Endothelial cell of umbilical vein (primary cell): ENCODE results near the gene CASK.

Source experiments
- CTCF ChIP-seq, 2 donors: IDR thresholded peaks; 1 replicate in 1 of 2; 2 replicates in 1 of 2; pipeline ENCODE4 v1.5.1; 2011; ENCODE audit warnings: low read length in 2 of 2, mild to moderate bottlenecking in 2 of 2, moderate library complexity in 2 of 2, control low read depth in 1 of 2, inconsistent platforms in 1 of 2, low read depth in 1 of 2; ENCODE audit not compliant: insufficient read depth in 1 of 2; ENCODE audit errors: extremely low read depth in 1 of 2
- EZH2 ChIP-seq: IDR thresholded peaks from 2 replicates; pipeline ENCODE4 v1.6.1; 2012; ENCODE audit warnings: borderline replicate concordance, low read depth, mild to moderate bottlenecking, moderate library complexity, low read length, inconsistent platforms; ENCODE audit not compliant: severe bottlenecking
- POLR2AphosphoS5 ChIP-seq: IDR thresholded peaks from 2 replicates; pipeline ENCODE4 v1.6.1; 2012; ENCODE audit warnings: low read depth, mild to moderate bottlenecking, control low read depth, low read length, moderate library complexity; ENCODE audit not compliant: insufficient read depth

- TF ChIP-seq EZH2 (no peak), CTCF (IDR thresholded peaks at IDR 0.05; ENCODE audit: extremely low read depth in 1 of 2, insufficient read depth in 1 of 2, low read depth in 1 of 2, low read length in 2 of 2) (no peak), POLR2AphosphoS5 (no peak)
These were observed 332.7 kb downstream of the CASK start for GRCh38 chrX:41590641-41591040.
